ENCODE measurements around the gene IL17B. TPM values are rescaled to one million over a fixed set of nuclear protein-coding genes. Genes with fewer than 3 reads are reported as not detected.

Gene IL17B
- total RNA-seq, 1 donor from 2014 or later = not detected

DNA sequence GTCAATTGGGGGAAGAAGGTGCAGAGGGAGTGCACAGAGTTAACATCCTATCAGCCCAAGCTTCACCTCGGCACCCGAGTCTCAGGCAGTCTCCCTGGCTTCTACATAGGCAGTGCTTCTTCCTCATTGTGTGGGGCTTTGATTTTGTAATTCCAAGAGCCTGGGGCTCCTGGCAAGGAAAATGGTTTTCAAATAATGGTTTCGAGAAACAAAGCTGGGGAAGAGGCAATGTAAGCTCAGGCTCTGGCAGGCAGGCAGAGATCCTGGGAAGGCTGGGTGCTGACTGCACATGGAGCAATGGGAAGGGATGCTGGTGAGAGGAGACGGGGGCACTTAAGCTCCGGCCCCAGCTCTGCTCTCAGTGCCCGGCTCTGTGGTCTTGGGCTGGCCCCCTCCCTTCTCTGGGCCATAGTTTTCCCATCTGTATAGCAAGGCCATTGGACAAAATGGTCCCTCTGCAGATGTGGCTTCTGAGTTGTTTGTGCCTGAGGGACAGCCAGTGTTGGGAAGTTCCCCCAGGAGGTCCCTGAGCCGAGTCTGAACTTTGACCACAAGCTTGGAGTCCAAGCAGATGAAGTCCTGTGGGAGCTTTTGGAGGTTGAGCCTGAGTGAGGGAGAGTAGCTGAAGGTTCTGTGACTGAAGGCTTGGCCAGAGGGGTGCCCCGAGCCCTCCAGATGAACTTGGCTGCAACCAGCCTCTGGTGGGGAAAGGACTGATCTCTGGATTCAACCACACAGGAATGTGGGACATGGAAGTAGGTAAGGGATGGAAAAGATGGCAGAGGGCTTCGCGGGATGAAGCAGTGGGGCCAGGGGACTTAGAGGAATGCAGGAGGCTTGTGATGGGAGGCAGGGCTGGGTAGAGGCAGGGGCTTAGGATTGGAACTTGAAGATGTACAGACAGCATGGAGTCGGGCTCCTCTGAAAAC lies 28.5 kb upstream of the IL17B start:
- peaks cover 31% of the 10 kb centered on the region for H3K4me1 Mint-ChIP-seq (ENCODE audit: unreplicated experiment)
- H3K9me3 Mint-ChIP-seq (ENCODE audit: unreplicated experiment) = no peaks in the 10 kb centered on the region
- TF ChIP-seq, protein P1, sequence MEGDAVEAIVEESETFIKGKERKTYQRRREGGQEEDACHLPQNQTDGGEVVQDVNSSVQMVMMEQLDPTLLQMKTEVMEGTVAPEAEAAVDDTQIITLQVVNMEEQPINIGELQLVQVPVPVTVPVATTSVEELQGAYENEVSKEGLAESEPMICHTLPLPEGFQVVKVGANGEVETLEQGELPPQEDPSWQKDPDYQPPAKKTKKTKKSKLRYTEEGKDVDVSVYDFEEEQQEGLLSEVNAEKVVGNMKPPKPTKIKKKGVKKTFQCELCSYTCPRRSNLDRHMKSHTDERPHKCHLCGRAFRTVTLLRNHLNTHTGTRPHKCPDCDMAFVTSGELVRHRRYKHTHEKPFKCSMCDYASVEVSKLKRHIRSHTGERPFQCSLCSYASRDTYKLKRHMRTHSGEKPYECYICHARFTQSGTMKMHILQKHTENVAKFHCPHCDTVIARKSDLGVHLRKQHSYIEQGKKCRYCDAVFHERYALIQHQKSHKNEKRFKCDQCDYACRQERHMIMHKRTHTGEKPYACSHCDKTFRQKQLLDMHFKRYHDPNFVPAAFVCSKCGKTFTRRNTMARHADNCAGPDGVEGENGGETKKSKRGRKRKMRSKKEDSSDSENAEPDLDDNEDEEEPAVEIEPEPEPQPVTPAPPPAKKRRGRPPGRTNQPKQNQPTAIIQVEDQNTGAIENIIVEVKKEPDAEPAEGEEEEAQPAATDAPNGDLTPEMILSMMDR (IDR thresholded peaks at IDR 0.05; ENCODE audit: unreplicated experiment) = no peak
- H3K4me3 Mint-ChIP-seq (ENCODE audit: unreplicated experiment) = no peak overlapping the region
- H3K36me3 Mint-ChIP-seq (ENCODE audit: low read depth, unreplicated experiment) = no peaks in the 10 kb centered on the region
- no peak for DNase-seq (ENCODE audit: low spot score)
- peak overlapping the region; percentile 72 for H3K27ac Mint-ChIP-seq (ENCODE audit: unreplicated experiment)
- H3K27me3 Mint-ChIP-seq (ENCODE audit: unreplicated experiment) = no peaks in the 10 kb centered on the region

DNA sequence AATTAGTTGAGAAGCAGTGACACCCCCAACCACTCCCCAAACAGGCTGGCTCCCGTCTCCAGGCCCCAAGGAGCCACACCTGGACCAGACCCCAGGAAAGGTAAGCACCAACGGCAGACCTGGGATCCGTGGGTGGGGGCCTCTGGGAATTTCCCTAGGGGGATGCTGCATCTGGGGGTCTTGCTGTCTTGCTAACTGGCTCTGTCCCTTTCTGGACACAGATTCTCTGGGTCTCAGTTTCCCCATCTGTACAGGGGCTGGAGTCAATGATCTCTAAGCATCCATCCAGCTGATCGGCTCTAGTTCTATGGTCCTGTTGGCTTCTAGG lies 27.9 kb upstream of the IL17B start:
- no peaks in the 10 kb centered on the region for H3K36me3 Mint-ChIP-seq (ENCODE audit: low read depth, unreplicated experiment)
- DNase-seq (ENCODE audit: low spot score) = no peak
- TF ChIP-seq, protein P1 (IDR thresholded peaks at IDR 0.05; ENCODE audit: unreplicated experiment) = no peak
- peak overlapping the region; percentile 59 for H3K27ac Mint-ChIP-seq (ENCODE audit: unreplicated experiment)
- H3K4me1 Mint-ChIP-seq (ENCODE audit: unreplicated experiment) = peaks cover 37% of the 10 kb centered on the region
- H3K4me3 Mint-ChIP-seq (ENCODE audit: unreplicated experiment) = no peak overlapping the region
- no peaks in the 10 kb centered on the region for H3K27me3 Mint-ChIP-seq (ENCODE audit: unreplicated experiment)
- no peaks in the 10 kb centered on the region for H3K9me3 Mint-ChIP-seq (ENCODE audit: unreplicated experiment)

DNA sequence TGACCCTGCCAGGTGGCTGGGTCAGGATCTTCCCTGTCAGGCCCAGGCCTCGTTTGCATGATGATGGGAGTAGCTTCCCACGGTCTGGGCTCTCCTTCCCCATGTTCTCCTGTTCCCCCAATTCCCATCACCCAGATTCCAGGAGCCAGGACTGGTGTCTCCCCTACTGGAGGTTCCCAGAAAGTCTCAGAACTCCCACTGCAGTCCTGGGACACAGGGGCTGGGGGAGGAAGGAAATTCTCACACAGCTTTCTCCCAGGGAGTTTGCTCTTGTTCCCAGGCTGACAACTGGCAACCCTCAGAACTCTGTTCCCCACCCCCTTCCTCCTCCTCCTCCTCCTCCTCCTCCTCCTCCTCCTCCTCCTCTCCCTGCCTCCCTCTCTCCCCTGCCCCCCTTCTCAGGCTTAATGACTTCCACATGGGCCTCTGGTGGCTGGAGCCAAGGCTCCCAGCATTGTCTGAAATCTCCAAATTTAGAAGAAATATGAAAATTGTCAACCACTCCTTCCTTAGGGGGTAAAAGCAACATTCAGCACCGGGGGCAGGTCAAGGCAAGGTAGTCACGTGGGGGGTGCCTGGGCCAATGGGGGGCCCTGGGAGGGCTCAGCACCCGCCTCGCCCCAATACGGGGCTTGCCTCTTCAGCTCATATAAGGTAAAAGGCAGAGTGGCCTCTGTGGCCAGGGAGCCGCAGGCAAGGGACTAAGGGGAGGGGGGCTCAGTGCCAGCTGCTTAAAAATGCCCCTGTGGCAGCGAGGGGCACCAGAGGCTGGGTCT lies 27.3 kb upstream of the IL17B start:
- Mint-ChIP-seq H3K4me3 (ENCODE audit: unreplicated experiment) (no peak overlapping the region), H3K9me3 (ENCODE audit: unreplicated experiment) (no peaks in the 10 kb centered on the region), H3K4me1 (ENCODE audit: unreplicated experiment) (peaks cover 37% of the 10 kb centered on the region), H3K27ac (ENCODE audit: unreplicated experiment) (peak overlapping the region; percentile 48), H3K36me3 (ENCODE audit: low read depth, unreplicated experiment) (no peaks in the 10 kb centered on the region), H3K27me3 (ENCODE audit: unreplicated experiment) (no peaks in the 10 kb centered on the region)
- DNase-seq (ENCODE audit: low spot score) = no peak
- TF ChIP-seq, protein P1 (IDR thresholded peaks at IDR 0.05; ENCODE audit: unreplicated experiment) = no peak

DNA sequence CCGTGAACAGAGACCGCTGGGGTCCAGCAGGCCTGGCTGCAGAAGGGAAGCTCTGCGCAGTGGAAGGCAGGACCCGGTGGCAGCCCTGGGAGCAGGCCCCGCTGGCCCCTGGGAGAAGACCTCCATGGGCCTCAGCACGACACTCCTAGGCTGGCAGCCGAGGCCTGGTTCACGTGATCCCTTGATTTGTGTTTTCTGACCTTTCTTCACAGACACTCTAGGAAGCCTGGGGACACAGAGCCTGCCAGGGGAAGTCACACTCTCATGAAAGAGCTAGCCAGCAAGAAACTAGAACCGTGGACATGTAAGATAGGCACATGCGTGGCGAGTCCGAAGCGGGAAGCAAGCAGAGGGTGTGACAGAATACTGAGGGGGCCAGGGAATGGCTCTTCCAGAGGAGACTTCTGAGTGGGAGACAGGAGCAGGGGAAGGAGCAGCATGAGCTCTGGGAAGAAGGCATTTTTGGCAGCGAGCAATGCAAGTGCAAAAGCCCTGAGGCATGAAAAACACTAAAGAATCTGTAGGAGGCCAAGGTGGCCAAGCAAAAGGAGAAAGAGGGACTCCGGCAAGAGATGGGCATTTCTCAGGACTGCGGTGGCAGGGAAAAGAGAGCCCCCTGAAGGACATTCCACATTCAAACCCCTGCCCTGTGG lies 26.6 kb upstream of the IL17B start:
- Mint-ChIP-seq H3K36me3 (ENCODE audit: low read depth, unreplicated experiment) (no peaks in the 10 kb centered on the region), H3K4me3 (ENCODE audit: unreplicated experiment) (no peak overlapping the region), H3K27me3 (ENCODE audit: unreplicated experiment) (no peaks in the 10 kb centered on the region), H3K27ac (ENCODE audit: unreplicated experiment) (no peak overlapping the region), H3K4me1 (ENCODE audit: unreplicated experiment) (peaks cover 37% of the 10 kb centered on the region), H3K9me3 (ENCODE audit: unreplicated experiment) (no peaks in the 10 kb centered on the region)
- DNase-seq (ENCODE audit: low spot score) = no peak
- TF ChIP-seq, protein P1 (IDR thresholded peaks at IDR 0.05; ENCODE audit: unreplicated experiment) = no peak
